ENCODE data around the gene AGTR1.
"Not testable (repeated sequence)": the region's sequence is repeated elsewhere in the genome, so short reads cannot be mapped to it uniquely, and the experiment has no call there.

The AGTR1 gene

DNA sequence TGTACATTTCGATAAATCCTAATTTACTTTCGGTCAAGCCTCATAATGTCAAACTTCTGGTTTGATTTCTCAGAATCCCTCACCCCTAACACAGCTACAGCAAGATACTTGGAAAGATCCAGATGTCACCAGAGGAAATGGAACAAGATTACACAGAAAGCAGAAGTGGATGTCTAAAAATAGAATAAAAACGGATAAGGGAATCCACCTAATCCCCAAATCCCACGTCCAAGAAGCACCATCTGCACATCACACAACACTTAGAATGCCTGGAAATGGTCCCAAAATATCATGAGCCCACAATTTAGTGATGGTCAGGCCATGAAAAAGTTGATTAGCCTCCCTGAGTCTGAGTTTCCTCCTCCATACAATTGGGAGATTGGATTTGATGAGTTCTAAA is 61.7 kb downstream of the AGTR1 start:
- DNase-seq: no peak

DNA sequence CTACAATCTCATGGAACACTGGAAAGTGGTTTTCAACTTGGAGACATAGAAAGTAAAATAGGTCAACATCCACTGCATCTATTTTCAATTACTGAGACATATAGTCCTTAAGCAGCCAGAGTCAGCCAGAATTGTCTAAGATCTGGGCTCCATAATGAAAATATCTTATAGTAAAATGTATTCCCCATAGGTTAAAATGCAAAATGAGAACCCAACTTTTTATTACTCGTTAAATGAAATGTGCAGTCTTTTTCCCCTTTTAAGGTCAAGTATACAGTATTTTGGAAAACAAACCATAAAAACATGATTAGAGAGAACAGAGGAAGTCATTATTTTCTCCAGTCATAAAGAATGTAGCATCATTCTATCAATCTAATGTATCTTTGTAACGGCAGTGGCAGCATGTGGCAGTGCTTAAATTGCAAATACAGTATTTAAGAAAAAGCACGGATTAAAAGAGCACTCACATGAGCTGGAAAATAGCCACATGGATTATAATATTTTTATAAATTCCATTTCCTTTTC is 65.5 kb downstream of the AGTR1 start:
- DNase-seq: no peak

DNA sequence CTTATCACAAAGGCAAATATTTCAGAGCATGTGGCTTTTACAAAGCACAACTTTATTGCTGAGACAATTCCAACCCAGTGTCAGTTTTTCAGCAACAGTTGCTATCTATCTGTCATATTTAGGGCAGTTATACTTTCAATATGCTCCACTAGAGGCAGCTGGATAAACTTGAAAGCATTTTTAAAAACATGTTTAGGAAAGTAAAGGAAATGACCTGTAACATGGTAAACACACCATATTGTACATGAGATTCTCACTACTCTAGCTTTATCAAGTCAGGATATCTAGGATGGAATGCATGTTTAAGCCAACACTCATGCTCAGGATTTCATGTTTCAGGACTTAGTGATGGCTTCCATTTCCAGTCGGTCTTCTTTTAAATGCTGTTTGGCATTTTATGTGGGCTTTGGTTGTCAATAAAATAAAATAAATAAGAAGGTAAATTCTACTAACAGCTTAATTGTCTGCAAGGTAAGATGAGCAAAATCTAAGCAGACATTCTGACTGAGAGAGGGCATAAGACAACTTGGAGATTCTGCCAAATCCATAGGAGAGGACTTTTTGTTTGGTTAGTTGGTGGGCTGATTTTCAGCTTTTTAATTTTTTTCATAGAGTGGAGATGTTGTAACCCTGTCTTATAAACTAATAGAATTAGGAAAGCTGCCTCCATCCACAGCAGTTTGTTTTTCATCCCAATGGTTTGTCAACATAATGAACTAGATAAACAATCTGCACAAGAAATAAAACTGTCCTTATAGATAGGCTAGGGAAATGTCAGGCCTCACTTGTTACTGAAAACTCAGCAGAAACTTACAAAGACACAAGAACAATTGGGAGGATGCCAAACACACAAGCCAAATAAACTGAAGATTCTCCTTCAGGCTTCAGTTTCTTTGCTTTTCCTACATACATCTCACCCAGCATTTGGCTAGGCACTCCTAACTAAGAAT is 66.6 kb downstream of the AGTR1 start:
- no peak for DNase-seq

DNA sequence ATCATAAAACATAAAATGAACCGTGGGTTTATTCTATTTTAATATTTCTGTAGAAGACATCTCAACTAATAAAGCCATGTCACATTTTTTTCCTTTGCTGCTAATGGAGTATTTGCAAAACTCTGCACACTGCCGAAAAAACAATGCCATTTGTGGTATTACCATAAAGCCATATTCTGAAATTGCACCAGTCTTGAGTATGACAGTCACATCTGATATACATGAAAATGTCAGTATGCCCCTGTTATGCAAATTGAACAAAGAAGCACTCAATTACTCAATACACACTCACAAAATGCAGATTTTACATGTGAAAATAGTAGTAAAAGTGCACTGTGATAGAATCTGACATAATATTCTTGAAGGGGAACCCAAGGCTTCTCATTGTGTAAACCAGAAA is 74.7 kb downstream of the AGTR1 start:
- DNase-seq: no peak

DNA sequence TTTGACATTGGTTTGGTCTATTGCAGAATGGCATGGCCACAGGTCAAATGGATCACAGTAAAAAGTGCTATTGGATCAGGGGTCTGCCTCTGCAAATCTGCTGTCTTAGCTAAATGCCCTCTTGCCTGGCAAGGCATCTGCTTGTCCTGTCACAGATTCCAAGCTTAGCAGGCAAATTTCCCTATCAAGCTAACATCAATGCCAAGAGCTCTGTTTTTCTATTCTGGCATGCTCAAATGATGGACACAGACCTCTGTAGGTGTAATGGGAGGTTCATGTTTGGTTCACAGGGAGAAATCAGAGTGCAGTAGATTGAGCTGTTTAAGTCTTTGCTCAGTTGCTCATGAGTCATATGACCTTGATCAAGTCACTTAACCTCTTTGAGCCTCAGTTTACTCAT is 75.1 kb downstream of the AGTR1 start:
- DNase-seq: no peak

DNA sequence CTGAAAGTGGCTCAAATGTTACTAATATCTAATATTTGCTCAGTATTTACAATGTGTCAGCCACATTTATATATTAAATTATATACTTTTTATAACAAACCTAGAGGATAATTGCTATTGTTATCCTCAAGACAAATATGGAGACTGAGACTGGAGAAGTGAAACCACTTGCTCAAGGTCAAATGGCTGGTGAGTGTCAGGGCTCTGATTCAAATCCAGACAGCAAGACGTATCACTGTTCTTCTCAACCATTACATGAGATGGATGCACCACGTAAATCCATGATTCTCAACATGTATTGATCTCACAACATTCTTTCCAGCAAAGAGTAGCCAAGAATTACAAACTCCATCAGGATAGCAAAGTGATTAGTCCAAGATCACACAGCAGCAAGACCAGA is 76.1 kb downstream of the AGTR1 start:
- DNase-seq: no peak

DNA sequence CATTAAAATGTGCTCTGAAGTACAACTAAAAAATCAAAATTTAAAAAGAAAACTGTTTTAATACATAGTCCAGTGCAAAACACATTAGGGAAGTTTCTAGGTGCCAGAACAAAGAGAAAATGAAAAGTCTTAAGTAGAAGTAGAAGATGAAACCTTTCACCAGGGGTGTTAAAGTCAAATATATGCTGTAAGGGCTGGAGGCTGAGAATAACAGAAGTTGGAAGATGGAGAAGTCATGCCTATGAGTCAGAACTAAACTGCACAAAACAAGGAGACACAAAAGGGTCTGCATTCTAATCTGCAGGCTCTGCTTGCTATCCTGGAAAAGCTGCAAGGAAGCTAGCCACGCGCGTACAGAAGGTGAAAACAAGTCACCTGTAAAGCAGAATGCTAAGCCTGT is 81.2 kb downstream of the AGTR1 start:
- DNase-seq: no peak

DNA sequence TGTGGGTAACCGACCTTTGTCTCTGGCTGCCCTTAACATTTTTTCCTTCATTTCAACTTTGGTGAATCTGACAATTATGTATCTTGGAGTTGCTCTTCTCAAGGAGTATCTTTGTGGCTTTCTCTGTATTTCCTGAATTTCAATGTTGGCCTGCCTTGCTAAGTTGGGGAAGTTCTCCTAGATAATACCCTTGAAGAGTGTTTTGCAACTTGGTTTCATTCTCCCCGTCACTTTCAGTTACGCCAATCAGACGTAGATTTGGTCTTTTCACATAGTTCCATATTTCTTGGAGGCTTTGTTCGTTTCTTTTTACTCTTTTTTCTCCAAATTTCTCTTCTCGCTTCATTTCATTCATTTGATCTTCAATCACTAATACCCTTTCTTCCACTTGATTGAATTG is 87.3 kb downstream of the AGTR1 start:
- not testable (repeated sequence) for DNase-seq

DNA sequence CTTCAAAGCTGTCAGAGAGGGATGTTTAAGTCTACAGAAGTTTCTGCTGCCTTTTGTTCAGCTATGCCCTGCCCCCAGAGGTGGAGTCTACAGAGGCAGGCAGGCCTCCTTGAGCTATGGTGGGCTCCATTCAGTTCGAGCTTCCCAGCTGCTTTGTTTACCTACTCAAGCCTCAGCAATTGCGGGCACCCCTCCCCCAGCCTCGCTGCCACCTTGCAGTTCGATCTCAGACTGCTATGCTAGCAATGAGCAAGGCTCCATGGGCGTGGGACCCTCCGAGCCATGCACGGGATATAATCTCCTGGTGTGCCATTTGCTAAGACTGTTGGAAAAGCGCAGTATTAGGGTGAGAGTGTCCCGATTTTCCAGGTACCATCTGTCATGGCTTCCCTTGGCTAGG is 88.5 kb downstream of the AGTR1 start:
- DNase-seq: not testable (repeated sequence)

DNA sequence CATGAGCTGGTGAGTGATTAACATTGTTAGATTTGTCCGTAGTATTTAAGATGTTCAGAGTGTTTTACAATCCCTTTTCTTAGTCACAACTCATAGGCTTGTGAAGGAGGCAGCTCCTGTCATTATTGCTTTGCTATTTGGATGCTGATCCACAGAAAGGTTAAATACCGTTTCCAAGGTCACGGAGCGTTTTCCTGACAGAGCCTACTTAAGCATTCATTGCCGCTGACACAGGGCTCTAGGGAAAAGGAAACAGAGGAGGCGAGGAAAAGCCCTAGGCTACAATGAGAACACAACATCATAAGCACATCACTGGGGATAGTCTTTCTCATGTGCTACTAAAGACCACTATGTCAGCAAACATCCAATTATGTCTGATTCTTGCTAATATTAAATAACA is 91.4 kb downstream of the AGTR1 start:
- DNase-seq: no peak

DNA sequence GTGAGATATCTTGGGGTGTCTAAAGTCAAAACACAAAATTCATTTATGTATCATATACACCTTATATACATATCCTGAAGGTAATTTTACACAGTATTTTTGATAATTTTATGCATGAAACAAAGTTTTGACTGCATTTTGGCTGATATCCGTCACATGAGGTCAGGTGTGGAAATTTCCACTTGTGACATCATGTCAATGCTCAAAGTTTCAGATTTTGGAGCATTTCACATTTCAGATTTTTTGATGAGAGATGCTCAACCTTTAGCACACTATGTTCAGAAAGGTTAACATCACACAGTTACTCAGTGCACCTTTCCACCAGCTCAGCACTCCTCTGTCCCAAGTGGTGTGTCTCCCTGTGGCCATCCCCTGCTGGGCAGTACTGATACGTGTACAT is 92.2 kb downstream of the AGTR1 start:
- DNase-seq: no peak

DNA sequence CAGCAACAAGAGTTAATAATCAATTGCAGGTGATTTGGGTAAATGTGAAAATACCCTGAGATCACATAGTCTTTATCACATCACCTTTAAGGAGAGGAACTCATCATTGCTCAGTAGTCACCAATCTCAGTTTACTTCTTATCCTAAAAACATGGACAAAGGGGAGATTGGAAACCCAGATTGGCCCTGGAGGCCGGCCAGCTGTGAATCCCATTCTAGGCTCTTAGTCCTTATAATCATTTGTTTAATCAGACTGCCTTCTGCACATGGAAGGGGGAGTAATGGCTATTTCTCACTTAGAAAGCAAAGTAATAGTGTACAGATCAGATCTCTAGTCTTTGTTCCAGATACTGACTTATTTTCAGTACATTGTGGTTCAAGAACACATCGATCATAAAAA is 92.7 kb downstream of the AGTR1 start:
- DNase-seq: no peak

DNA sequence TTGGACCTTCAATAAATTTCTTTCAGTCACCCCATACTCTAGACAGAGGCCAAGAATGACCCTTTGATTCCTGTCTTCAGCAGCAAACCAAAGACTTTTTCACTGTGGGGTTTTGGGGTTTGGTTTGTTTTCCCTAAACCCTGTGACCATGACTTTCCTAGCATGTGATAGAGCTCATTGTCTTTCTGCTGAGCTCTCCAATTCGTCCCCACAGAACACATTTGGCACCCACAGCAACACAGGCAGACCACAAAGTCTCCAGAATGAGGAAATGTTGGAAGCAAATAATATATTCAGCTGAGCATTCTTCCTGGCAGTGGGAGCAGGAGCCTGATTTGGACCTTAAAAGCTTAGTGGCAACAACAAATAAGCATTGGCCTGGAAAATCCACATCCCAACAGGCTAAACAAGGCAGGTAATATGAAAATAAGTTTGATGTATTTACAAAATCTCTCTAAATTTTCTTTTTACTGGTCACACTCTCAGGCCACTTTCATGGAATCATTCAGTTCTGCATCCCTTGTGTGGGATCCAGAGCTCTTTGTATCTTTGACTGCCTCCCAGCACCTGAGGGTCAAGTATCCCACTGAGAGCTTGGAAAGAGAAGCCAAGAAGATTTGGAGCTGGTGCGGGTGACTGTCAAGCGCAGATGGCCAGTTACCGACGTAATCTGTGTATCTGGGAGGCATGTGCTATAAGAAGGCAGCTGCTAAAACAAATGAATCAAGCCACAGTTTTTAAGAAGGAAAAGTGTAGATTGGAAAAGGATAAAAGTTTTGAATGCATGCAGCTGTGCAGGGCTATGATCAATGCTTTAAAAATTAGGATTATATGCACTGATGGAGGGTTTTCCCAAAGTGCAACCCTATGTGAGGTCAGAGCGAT is 93.4 kb downstream of the AGTR1 start:
- no peak for DNase-seq

DNA sequence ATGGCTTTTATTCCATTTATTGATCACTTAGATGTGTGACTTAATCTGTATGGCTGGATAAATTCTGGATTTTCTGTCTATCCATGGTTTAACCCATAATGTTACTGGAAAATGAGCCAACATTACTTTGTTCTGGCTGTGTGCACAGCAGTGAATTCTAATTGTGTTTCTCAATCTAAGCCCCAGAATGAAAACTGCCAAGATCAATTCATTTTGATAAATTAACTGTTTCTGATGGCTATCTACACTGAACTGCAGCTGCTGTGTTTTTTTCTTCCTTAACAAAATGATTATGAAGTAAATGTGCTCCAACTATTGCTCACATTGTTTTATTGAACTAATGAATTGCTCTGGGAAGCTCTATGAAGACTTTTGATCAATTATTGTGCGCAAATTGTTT is 94.2 kb downstream of the AGTR1 start:
- no peak for DNase-seq

DNA sequence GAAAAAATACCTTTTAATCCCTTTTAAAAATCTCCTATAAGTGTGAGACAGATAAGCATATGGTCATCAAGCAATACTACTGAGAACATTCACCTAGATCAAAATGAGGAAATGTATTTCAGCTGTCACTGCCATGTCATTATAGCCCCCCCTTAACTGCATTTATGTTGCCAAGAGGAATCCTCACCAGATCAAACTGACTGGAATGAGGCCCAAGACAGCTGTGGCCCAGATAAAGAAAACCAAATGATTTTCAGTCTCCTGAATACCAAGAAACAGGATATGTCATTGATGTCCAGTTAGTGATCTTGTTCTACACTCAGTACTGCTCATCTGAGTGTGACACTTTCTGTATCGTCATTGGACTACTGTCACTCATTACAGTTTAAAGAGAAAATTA is 94.8 kb downstream of the AGTR1 start:
- no peak for DNase-seq
